HG03469 (cell line): Measurements from ENCODE around the gene ETS2.

Source experiments
- ATAC-seq: cut with Tn5 transposase; IDR thresholded peaks from one replicate; pipeline ENCODE4 v1.9.1; 2021; ENCODE audit warnings: mild to moderate bottlenecking, moderate library complexity, moderate number of reproducible peaks; ENCODE audit not compliant: unreplicated experiment

The ETS2 gene

DNA sequence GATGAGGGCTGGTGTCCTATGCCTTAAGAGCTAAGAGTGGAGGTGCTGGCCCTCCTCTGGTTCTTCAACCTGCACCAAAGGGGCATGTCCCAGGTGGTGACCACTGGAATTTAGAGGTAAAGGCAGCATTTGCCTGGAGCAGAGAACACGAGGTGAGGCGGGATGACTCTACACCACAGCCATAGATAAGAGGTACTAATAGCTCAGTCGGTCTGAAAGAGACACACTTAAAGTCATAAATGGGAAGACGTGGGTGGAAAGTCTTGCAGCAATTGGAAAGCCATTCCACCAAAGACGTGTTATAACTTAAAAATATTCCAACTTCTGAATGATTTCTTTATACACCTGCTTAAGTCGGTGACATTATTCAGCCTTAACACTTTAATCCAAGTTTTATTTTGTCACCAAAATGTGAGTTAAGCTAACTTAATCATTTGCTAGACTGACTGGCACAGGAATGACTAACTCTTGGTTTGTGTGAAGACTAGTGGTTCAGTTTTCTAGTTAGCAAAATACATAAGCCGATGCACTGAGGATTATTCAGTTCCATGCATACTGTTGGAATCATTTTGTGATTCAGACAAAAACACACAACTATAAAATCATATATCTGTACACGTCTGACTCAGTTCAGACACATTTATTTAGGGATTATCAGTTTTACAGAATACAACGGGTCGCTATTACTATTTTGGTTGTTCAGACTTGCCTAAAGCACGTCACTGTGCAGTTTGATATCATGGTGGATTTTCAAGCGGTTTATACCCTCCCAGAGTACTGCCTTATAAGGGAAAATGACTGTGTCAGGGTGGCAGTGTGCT lies 4.6 kb upstream of the ETS2 start:
- no peak for ATAC-seq

DNA sequence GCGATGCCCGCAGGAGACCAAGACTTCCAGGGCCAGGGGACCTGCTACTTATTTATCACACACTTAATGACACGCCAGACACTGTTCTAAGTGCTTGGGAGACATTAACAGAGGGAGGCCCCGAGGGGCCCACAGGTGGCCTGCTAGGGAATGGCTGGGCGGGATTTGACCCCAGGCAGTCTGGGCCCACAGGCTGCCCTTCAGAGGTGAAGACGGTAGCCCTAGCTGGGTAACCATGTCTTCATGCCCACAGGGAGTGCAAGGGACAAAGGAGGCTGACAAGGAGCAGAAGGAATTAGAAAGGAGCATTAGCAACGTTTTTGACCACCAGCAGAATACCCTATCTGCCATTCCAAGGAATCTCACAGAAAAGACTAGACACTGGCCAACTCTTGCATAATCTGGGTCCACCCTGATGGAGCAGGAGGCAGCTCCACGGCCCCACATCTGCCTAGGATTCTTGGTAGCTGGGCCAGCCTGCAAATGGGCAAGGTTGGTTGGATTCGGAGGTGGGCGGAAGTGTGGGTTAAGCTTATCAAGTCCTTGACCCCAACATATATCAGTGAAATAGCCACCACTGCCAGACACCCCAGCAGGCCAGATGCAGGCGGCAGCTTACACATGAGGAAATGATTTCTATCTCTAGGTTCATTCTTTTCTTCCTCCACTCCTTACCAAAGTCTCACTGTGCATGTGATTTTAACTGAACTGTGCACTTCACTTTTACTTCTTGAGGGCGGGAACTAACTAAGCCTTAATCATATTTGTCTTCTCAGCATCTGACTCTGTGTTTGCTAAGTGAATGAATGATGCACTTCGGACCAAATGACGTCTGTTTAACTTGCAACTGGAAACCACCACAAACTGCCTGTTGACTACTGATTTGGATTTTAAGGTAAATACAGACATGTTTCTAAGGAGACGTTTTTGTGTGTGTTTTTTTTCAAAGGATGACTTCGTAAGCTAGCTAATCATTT lies 3.4 kb upstream of the ETS2 start:
- no peak for ATAC-seq

- no peak for ATAC-seq
These were observed 2.6 kb upstream of the ETS2 start for GRCh38 chr21:38803075-38803660.

DNA sequence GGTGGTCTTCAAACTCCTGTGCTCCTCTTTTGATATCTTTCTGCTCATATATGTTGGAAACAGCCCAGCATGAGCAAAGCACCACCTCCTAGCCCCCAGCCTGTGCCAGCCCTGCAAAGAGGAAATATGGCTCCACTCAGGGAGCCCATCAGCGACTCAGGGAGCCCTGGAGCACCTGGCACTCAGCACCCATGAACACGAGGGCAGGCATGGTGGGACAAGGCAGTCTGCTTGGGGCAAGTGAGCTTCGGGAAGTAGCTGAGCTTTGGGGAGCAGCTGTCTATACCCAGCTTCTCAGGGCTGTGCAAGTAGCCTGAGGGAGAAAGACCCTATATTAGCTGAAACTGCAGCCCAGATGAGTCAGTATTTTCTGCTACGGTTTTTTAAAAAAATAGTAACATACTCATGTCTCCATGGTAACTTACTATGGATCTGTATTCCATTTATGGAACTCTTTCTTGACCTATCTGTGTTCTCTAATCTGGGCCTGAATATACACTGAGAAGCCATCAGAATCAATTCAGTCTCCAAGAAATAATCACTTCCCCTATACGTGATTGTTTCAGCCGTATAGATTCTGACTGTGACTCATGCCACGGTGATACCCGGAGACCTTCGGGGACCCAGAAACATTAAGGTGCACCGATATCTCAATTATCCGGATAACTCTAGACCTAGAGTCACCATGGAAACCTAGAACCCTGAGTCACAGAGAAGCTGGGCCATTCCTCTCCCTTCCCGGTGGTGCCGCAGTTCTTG lies 1.5 kb upstream of the ETS2 start:
- ATAC-seq: no peak

DNA sequence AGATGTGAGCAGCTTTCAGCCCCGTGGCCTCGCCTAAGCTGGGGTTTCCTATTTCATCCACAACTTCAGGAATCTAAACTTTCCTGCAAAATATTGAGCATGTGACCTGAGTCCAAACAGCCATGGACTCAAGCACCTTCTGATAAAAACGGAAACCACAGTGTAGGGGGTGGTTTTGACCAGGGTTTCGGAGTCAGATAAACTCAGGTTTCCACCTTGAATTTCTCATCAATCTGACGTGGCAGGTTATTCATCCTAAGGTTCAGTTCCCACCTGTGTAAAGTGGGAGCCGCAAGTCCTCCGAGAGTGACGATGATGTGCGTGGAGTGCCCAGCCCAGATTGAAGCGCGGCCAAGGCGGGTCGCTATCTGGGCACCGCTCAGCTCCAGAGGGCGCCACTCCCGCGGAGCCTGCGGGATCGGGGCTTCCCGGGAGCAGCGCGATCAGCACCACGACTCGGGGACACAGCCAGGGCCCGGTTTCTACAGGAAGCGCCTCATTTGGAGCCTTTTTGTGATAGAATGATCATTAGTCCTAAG lies 871 bp upstream of the ETS2 start:
- no peak for ATAC-seq

DNA sequence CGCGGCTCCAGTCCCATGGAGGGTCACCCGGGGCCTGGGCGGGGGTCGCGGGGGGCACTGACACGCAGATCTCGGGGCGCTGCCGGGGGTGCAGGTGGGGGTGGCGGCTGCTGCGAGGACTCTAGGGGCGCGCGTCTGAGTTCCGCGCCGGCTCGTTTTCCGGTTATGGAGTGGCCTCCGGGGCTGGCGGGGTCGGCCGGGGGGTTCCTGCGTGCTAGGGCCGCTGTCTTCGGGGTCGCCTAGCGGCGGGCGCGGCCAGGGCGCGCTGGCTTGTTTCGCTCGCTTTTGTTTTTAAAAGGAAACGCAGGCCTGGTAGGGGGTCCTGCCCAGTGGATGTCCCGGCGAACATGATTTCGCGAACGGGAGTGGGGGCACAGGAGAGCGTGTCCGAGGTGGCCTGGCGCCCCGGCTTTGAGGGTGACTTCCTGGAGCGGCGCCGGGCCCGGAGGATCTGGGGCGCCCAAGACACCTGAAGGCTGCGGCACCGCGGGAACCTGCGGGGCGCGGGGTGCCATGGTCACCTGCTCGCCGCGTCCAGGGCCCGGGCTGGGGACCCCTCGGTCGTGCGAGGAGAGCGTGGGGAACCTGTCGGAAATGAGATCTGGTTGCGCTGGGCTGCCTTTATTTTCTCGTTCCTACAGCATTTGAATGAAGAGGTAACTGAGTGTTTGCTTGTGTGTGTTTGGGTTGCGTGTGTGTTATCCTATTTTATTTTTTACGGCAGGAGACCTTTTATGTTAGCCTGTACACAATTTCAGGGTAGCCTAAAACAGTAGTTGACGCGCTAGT lies 618 bp downstream of the ETS2 start:
- ATAC-seq: no peak

GRCh38 chr21:38806942-38807284 lies 1.2 kb downstream of the ETS2 start:
- no peak for ATAC-seq

DNA sequence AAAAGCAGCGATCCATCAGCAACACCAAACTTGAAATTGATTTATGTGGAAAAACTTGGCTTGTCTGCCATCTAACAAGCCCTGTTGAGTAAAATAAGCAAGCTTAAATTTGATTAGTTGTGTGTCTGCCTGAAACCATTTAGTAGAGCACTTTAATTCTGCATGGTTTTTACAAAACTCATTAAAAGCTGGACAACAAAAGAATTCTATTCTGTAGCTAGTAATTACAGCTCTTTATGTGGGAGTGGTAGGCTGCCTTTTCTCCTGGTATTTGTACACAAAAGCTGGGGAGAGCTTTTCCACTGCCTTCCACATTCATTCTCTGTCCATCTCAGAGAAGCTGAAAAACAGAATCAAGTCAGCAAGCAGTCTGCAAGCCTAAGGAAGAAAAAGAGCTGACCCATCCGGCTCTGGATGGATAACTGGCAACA lies 1.7 kb downstream of the ETS2 start:
- no peak for ATAC-seq

- ATAC-seq: no peak
These were observed 2.3 kb downstream of the ETS2 start for GRCh38 chr21:38807986-38808385.

GRCh38 chr21:38809198-38809878 lies 3.6 kb downstream of the ETS2 start:
- ATAC-seq: no peak

DNA sequence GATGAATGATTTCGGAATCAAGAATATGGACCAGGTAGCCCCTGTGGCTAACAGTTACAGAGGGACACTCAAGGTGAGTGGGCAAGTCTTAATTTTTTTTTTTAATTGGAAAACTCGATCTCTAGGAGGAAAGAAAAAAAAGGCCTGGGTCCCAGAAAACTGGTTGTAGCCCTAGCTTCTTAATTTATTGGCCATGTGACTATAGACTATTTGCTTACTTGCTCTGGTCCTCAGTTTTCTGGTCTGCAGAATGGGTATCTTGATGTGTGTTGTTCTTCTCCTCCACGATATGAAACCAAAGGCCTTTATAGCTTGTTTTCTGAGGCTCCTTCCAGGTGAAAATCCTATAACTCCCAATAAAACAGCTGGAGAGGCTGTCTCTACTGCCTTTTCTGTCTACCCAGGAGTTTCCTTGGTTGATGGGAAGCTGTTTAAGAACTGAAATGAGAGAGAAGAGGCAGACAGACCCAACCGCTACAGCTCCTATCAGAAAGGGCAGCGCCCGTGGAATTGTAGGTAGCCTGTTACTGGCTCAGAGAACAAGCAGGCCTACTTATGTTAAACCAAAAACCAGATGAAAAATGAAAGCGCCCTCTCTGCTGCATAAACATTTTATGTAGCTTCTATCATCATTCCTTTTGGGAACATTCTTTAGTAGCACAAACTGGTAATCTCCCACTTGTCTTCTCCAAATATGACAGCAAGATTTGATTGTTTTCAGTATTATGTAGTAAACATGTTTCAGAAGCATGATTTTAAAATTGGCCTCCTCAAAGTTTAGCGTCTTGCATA lies 4.5 kb downstream of the ETS2 start:
- no peak for ATAC-seq

DNA sequence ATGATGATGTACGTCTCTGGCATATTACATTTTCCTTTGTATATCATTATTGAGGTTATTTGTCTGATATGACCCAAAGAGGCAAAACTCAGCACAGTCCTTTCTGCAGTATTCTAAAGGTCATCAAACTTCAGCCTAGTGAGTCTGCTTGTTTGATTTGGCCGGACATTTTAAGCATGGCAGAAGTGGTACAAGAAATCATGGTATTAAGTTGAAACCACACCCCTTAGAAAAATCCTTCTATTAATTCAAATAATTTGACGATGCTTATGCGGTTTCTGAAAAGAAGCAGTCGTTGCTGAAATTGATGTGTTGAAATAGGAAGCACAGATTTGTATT lies 5.1 kb downstream of the ETS2 start:
- ATAC-seq: no peak

GRCh38 chr21:38811257-38811656 lies 5.5 kb downstream of the ETS2 start:
- ATAC-seq: no peak

DNA sequence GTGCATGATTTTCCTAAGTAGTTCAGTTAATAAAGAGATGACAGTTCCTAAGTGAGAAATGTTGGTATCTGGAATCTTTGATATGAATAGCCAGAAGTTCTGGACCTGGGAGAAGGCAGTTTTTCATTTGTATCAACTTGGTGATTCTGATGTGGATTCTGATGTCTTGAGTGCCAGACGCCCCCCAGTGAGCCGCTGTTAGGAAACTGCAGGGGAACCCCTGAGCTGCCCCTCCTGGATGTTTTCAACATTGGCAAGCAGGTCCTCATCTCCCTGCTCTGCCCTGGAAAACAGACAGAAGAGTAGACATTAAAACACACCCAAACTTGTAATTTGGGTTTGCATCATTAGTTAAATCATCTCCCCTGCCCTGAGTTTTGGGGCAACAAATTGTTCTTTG lies 7.4 kb downstream of the ETS2 start:
- no peak for ATAC-seq

- no peak for ATAC-seq
These were observed 7.8 kb downstream of the ETS2 start for GRCh38 chr21:38813547-38813946.

GRCh38 chr21:38814126-38815059 lies 8.7 kb downstream of the ETS2 start:
- no peak for ATAC-seq

GRCh38 chr21:38815060-38815405 lies 9.3 kb downstream of the ETS2 start:
- no peak for ATAC-seq
